Suprapubic skin (tissue), 4 donors: ENCODE data around the gene ZBTB8OS. TPM values are rescaled to one million over a fixed set of nuclear protein-coding genes. Genes with fewer than 3 reads are reported as not detected.
"Not testable (repeated sequence)": the region's sequence is repeated elsewhere in the genome, so short reads cannot be mapped to it uniquely, and the experiment has no call there.

Experiments used
- DNase-seq, 2 donors: peaks; one replicate each; pipeline ENCODE4 v3.0.0-alpha.2; 2019; ENCODE audit warnings: low spot score in 2 of 2
- H3K27ac ChIP-seq: fragments of 200-600 bp; sonication (generic); one replicate; pipeline ENCODE4 v1.5.1; 2019
- H3K27me3 ChIP-seq: fragments of 200-600 bp; sonication (generic); one replicate; pipeline ENCODE4 v1.5.1; 2019
- H3K36me3 ChIP-seq: fragments of 200-600 bp; sonication (generic); one replicate; pipeline ENCODE4 v1.5.1; 2019
- H3K4me1 ChIP-seq: fragments of 200-600 bp; sonication (generic); one replicate; pipeline ENCODE4 v1.5.1; 2019
- H3K4me3 ChIP-seq: fragments of 200-600 bp; sonication (generic); one replicate; pipeline ENCODE4 v1.5.1; 2019; ENCODE audit warnings: mild to moderate bottlenecking
- H3K9me3 ChIP-seq: fragments of 200-600 bp; sonication (generic); one replicate; pipeline ENCODE4 v1.5.1; 2019
- CTCF ChIP-seq, 2 donors: fragments of 200-600 bp in 1 of 2; fragments of 450-650 bp in 1 of 2; sonication (generic) in 1 of 2; IDR thresholded peaks; one replicate each; pipeline ENCODE4 v1.5.1; 2016 to 2019; ENCODE audit warnings: antibody characterized with exemption in 2 of 2, mild to moderate bottlenecking in 1 of 2, moderate library complexity in 1 of 2
- EP300 ChIP-seq: sonication (generic); formaldehyde crosslinking; IDR thresholded peaks from one replicate; pipeline ENCODE4 v1.6.1; 2017; ENCODE audit warnings: antibody characterized with exemption
- POLR2A ChIP-seq, 2 donors: fragments of 450-650 bp; IDR thresholded peaks; one replicate each; pipeline ENCODE4 v1.6.1; 2017; ENCODE audit warnings: antibody characterized with exemption in 2 of 2, mild to moderate bottlenecking in 2 of 2, moderate library complexity in 2 of 2
- POLR2AphosphoS5 ChIP-seq, 3 donors: sonication (generic); formaldehyde crosslinking; IDR thresholded peaks; one replicate each; pipeline ENCODE4 v1.6.1; 2017; ENCODE audit warnings: antibody characterized with exemption in 3 of 3
- WGBS: methylation state at CpG from one replicate; pipeline ENCODE4 v1.1.5; 2018; 5-methylcytosine and 5-hydroxymethylcytosine counted together
- total RNA-seq, 4 donors: library from RNA; depleted of rRNA; stranded (reverse); fragments of >200 nt; gene quantifications; one replicate each; pipeline ENCODE4 v1.1.0, GENCODE V29; 2016

Gene ZBTB8OS
- 10 to 100 TPM; 19.2 to 29.9 (median 24.0) TPM for total RNA-seq

- H3K36me3 ChIP-seq = peaks cover 13% of the 10 kb centered on the region
- TF ChIP-seq POLR2A (IDR thresholded peaks at IDR 0.05) = peak in 1 of 2 donors; percentile 60
- TF ChIP-seq EP300 = no peak
- peak; percentile 64 to 85 (median 74) for TF ChIP-seq POLR2AphosphoS5 (IDR thresholded peaks at IDR 0.05)
- peak; percentile 96 to 97 for DNase-seq
- H3K9me3 ChIP-seq = no peaks in the 10 kb centered on the region
- H3K4me3 ChIP-seq = peak within 1 kb of the TSS; percentile 82
- H3K4me1 ChIP-seq = peaks cover 52% of the 10 kb centered on the region
- WGBS = 0% methylated on average over 21 of the region's 21 CpGs
- H3K27ac ChIP-seq = peak within 1 kb of the TSS; percentile 99
- H3K27me3 ChIP-seq = no peaks in the 10 kb centered on the region
Measured at GRCh38 chr1:32650248-32650751, at the start of gene ZBTB8OS. ZBTB8OS (minus strand) TSS chr1:32650550; CDS start chr1:32650529, 21 bp downstream.

- not testable (repeated sequence) for H3K9me3 ChIP-seq, H3K27ac ChIP-seq, DNase-seq, H3K27me3 ChIP-seq, H3K4me3 ChIP-seq, H3K36me3 ChIP-seq
- peaks cover 29% of the 10 kb centered on the region for H3K4me1 ChIP-seq
- WGBS = 99% methylated on average over 8 of the region's 8 CpGs
Measured at GRCh38 chr1:32696996-32697395, 46.6 kb upstream of the ZBTB8OS start.

- no peak overlapping the region for H3K4me3 ChIP-seq
- no peaks in the 10 kb centered on the region for H3K9me3 ChIP-seq
- H3K4me1 ChIP-seq = peaks cover 20% of the 10 kb centered on the region
- H3K36me3 ChIP-seq = no peaks in the 10 kb centered on the region
- H3K27me3 ChIP-seq = no peaks in the 10 kb centered on the region
- no peak overlapping the region for H3K27ac ChIP-seq
- no peak for DNase-seq
- TF ChIP-seq CTCF (IDR thresholded peaks at IDR 0.05) (no peak), EP300 (no peak), POLR2A (IDR thresholded peaks at IDR 0.05) (no peak), POLR2AphosphoS5 (IDR thresholded peaks at IDR 0.05) (no peak)
- WGBS = 91% methylated on average over 9 of the region's 9 CpGs
Measured at GRCh38 chr1:32696041-32696440, 45.7 kb upstream of the ZBTB8OS start.

GRCh38 chr1:32695098-32695904 lies 45.0 kb upstream of the ZBTB8OS start:
- no peak for TF ChIP-seq EP300
- no peak for TF ChIP-seq POLR2A (IDR thresholded peaks at IDR 0.05)
- no peak for TF ChIP-seq POLR2AphosphoS5 (IDR thresholded peaks at IDR 0.05)
- no peak for TF ChIP-seq CTCF (IDR thresholded peaks at IDR 0.05)
- DNase-seq = peak; percentile 89 to 90
- H3K4me1 ChIP-seq = peaks cover 17% of the 10 kb centered on the region
- no peaks in the 10 kb centered on the region for H3K36me3 ChIP-seq
- H3K9me3 ChIP-seq = no peaks in the 10 kb centered on the region
- H3K4me3 ChIP-seq = no peak overlapping the region
- H3K27ac ChIP-seq = peak overlapping the region; percentile 24
- no peaks in the 10 kb centered on the region for H3K27me3 ChIP-seq
- 66% methylated on average over 17 of the region's 17 CpGs for WGBS

GRCh38 chr1:32693455-32694174 lies 43.3 kb upstream of the ZBTB8OS start:
- H3K36me3 ChIP-seq = no peaks in the 10 kb centered on the region
- TF ChIP-seq EP300 (no peak), CTCF (IDR thresholded peaks at IDR 0.05) (no peak), POLR2A (IDR thresholded peaks at IDR 0.05) (no peak), POLR2AphosphoS5 (IDR thresholded peaks at IDR 0.05) (no peak)
- H3K27ac ChIP-seq = no peak overlapping the region

GRCh38 chr1:32686387-32686786 lies 36.0 kb upstream of the ZBTB8OS start:
- WGBS = 92% methylated on average over 2 of the region's 2 CpGs
- TF ChIP-seq POLR2AphosphoS5 (IDR thresholded peaks at IDR 0.05) = no peak
- no peak for TF ChIP-seq POLR2A (IDR thresholded peaks at IDR 0.05)
- TF ChIP-seq EP300 = no peak
- no peak for TF ChIP-seq CTCF (IDR thresholded peaks at IDR 0.05)
- no peak overlapping the region for H3K27ac ChIP-seq
- H3K4me1 ChIP-seq = peaks cover 20% of the 10 kb centered on the region
- peaks cover 32% of the 10 kb centered on the region for H3K36me3 ChIP-seq
- DNase-seq = no peak
- H3K4me3 ChIP-seq = no peak overlapping the region
- H3K9me3 ChIP-seq = no peaks in the 10 kb centered on the region
- H3K27me3 ChIP-seq = no peaks in the 10 kb centered on the region

More at GRCh38 chr1:32693455-32694174, 43.3 kb upstream of the ZBTB8OS start:
- no peaks in the 10 kb centered on the region for H3K27me3 ChIP-seq
- H3K9me3 ChIP-seq = no peaks in the 10 kb centered on the region
- H3K4me3 ChIP-seq = no peak overlapping the region
- 93% methylated on average over 5 of the region's 6 CpGs for WGBS
- peak in 1 of 2 donors; percentile 21 for DNase-seq
- peaks cover 17% of the 10 kb centered on the region for H3K4me1 ChIP-seq
